HUES6 (cell line): Measurements from ENCODE around the gene OAS1.

ENCODE experiments used
- H3K27ac ChIP-seq: 2 replicates; pipeline ENCODE4 v1.7.0; 2013; ENCODE audit warnings: low read depth, mild to moderate bottlenecking, low read length, inconsistent platforms
- H3K27me3 ChIP-seq: 2 replicates; pipeline ENCODE4 v1.6.1; 2013; ENCODE audit warnings: low read length; ENCODE audit not compliant: control insufficient read depth, insufficient read depth
- H3K36me3 ChIP-seq: 2 replicates; pipeline ENCODE4 v1.6.1; 2013; ENCODE audit warnings: low read length; ENCODE audit not compliant: control insufficient read depth, insufficient read depth
- H3K4me1 ChIP-seq: 2 replicates; pipeline ENCODE4 v1.6.1; 2013; ENCODE audit warnings: low read length; ENCODE audit not compliant: control insufficient read depth, insufficient read depth
- H3K4me3 ChIP-seq: 2 replicates; pipeline ENCODE4 v1.5.1; 2013; ENCODE audit warnings: low read depth, low read length
- H3K9ac ChIP-seq: one replicate; pipeline ENCODE4 v1.6.1; 2013; ENCODE audit warnings: mild to moderate bottlenecking, low read length
- H3K9me3 ChIP-seq: 2 replicates; pipeline ENCODE4 v1.6.1; 2013; ENCODE audit warnings: low read depth, low read length; ENCODE audit not compliant: control insufficient read depth, insufficient read depth

Gene OAS1

GRCh38 chr12:112876506-112876905, 30.3 kb upstream of the OAS1 start:
- Histone ChIP-seq H3K4me1 (no peaks in the 10 kb centered on the region; the same call in 1 of the 2 replicates), H3K9ac (no peak overlapping the region), H3K36me3 (no peaks in the 10 kb centered on the region), H3K9me3 (no peaks in the 10 kb centered on the region), H3K27me3 (no peaks in the 10 kb centered on the region), H3K27ac (no peak overlapping the region), H3K4me3 (no peak overlapping the region)

GRCh38 chr12:112877006-112877405, 29.8 kb upstream of the OAS1 start:
- Histone ChIP-seq H3K27me3 (no peaks in the 10 kb centered on the region), H3K9ac (no peak overlapping the region), H3K36me3 (no peaks in the 10 kb centered on the region), H3K9me3 (no peaks in the 10 kb centered on the region), H3K4me1 (no peaks in the 10 kb centered on the region; the same call in 1 of the 2 replicates), H3K4me3 (no peak overlapping the region), H3K27ac (no peak overlapping the region)

- no peak overlapping the region for H3K9ac ChIP-seq
- H3K4me1 ChIP-seq, result no peaks in the 10 kb centered on the region; the same call in 1 of the 2 replicates
- no peak overlapping the region for H3K27ac ChIP-seq
- no peaks in the 10 kb centered on the region; the same call in 1 of the 2 replicates for H3K27me3 ChIP-seq
- no peaks in the 10 kb centered on the region for H3K36me3 ChIP-seq
- no peaks in the 10 kb centered on the region for H3K9me3 ChIP-seq
- H3K4me3 ChIP-seq, result no peak overlapping the region
These were observed 28.3 kb upstream of the OAS1 start for GRCh38 chr12:112878488-112878887.

DNA sequence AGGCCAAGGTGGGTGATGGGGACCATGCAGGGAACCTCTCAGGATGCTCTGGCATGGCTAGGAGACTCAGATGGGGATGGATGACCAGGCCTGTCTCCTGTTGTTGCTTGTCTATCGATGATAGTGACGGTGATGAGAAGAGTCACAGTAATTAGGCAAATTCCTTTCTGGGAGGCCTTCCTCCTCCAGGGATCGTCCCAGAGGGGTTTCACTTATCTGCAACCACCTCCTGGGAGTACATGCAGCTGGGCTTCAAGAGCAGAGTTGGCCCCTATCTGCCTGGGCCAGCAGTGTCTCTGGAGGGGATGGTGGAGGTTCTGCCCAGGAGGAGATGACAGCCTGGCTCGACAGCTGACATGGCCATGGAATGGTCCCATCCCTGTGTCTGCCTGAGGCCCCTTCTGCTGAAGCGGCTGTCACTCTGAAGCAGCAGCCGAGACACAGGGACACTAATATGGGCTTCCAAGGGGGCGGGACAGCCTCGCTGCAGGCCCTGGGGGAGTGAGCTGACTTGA, 27.5 kb upstream of the OAS1 start:
- no peak overlapping the region for H3K9ac ChIP-seq
- H3K36me3 ChIP-seq, result no peaks in the 10 kb centered on the region
- H3K4me1 ChIP-seq, result no peaks in the 10 kb centered on the region; the same call in 1 of the 2 replicates
- no peaks in the 10 kb centered on the region for H3K9me3 ChIP-seq
- H3K27me3 ChIP-seq, result no peaks in the 10 kb centered on the region; the same call in 1 of the 2 replicates
- no peak overlapping the region for H3K4me3 ChIP-seq
- H3K27ac ChIP-seq, result no peak overlapping the region

- H3K27ac ChIP-seq, result no peak overlapping the region
- peaks cover 14% of the 10 kb centered on the region for H3K9me3 ChIP-seq
- H3K36me3 ChIP-seq, result no peaks in the 10 kb centered on the region
- no peak overlapping the region for H3K9ac ChIP-seq
- no peaks in the 10 kb centered on the region; the same call in 1 of the 2 replicates for H3K27me3 ChIP-seq
- no peak overlapping the region for H3K4me3 ChIP-seq
- H3K4me1 ChIP-seq, result no peaks in the 10 kb centered on the region; the same call in 1 of the 2 replicates
These were observed 25.2 kb upstream of the OAS1 start for GRCh38 chr12:112881602-112882001.

DNA sequence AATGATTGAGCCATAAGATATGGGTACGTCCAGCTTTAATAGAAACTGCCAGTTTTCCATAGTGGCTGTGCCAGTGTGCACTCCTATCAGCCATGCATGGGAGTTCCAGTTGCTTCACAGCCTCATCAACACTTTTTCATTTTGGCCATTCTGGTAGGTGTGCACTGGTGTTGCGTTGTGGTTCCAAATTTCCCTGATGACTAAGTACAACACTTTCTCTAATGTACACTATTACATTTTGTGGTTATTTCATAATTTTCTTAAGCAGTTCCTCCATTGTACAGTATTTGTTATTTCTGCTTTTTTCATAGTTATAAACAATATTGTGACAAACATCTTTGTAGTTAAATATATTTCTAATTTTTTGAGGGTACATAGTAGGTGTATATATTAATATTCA, 21.5 kb upstream of the OAS1 start:
- no peaks in the 10 kb centered on the region for H3K4me1 ChIP-seq
- H3K36me3 ChIP-seq, result no peaks in the 10 kb centered on the region
- H3K9ac ChIP-seq, result no peak overlapping the region
- peaks cover 14% of the 10 kb centered on the region for H3K9me3 ChIP-seq
- H3K4me3 ChIP-seq, result no peak overlapping the region
- H3K27me3 ChIP-seq, result no peaks in the 10 kb centered on the region; the same call in 1 of the 2 replicates
- H3K27ac ChIP-seq, result no peak overlapping the region

GRCh38 chr12:112887550-112887949, 19.2 kb upstream of the OAS1 start:
- Histone ChIP-seq H3K9ac (no peak overlapping the region), H3K36me3 (no peaks in the 10 kb centered on the region), H3K27ac (no peak overlapping the region), H3K4me1 (no peaks in the 10 kb centered on the region), H3K9me3 (peaks cover 14% of the 10 kb centered on the region), H3K27me3 (no peaks in the 10 kb centered on the region; the same call in 1 of the 2 replicates), H3K4me3 (no peak overlapping the region)

DNA sequence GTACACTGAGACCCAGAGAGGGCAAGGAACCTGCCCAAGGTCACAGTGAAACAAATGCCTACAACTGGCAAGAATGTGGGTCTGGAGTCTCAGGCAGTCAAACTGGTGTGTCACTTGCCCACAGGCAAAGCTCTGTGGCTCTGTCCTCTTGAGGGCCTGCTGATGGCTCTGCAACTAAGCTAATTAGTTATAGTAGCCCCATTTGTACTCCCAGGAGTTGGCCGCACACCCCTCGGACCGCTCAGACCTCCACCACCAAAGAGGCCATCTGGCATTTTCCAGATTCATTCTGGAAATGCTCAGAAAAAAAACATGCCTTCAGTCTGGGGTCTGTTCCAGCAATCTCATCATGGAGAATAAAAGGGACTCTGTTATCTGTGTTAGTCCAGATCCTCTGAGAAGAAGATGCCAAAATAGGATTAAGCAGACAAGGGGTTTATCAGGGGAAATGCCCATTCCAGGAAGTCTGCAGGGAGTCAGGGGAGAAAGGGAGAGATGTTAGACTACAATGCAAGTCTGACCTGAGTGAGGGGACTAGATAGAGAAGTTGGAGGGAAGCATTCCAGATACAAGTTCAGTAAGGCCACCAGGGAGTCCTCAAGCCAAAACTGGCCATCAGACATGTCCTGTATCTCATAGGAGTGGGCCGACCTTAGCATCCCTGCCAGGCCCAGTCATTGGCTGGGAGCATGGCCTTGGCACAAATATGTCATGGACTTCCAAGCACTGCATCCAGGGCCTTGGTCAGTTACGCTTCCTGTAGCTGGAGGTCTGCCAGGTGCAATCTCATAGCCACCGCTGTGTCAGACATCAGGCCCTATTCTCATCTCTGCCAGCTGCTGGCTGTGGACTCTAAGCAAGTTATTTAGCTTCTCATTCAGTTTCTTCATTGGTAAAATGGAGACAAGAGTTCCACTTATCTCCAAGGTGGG, 15.4 kb upstream of the OAS1 start:
- Histone ChIP-seq H3K9me3 (peaks cover 1% of the 10 kb centered on the region), H3K9ac (no peak overlapping the region), H3K27me3 (no peaks in the 10 kb centered on the region), H3K36me3 (no peaks in the 10 kb centered on the region), H3K27ac (no peak overlapping the region), H3K4me3 (no peak overlapping the region), H3K4me1 (no peaks in the 10 kb centered on the region)

- Histone ChIP-seq H3K9ac (no peak overlapping the region), H3K4me3 (no peak overlapping the region), H3K4me1 (no peaks in the 10 kb centered on the region), H3K9me3 (no peaks in the 10 kb centered on the region), H3K27me3 (0 out of 2 replicates have a peak, but pooled peaks cover 3% of the 10 kb centered on the region), H3K36me3 (no peaks in the 10 kb centered on the region), H3K27ac (no peak overlapping the region)
These were observed 13.9 kb upstream of the OAS1 start for GRCh38 chr12:112892856-112893255.

GRCh38 chr12:112894128-112894527, 12.6 kb upstream of the OAS1 start:
- Histone ChIP-seq H3K27ac (no peak overlapping the region), H3K36me3 (no peaks in the 10 kb centered on the region), H3K4me3 (no peak overlapping the region)

GRCh38 chr12:112898380-112898779, 8.4 kb upstream of the OAS1 start:
- no peaks in the 10 kb centered on the region for H3K4me1 ChIP-seq
- H3K36me3 ChIP-seq, result no peaks in the 10 kb centered on the region
- H3K4me3 ChIP-seq, result no peak overlapping the region
- H3K27me3 ChIP-seq, result peaks cover 8% of the 10 kb centered on the region
- H3K27ac ChIP-seq, result no peak overlapping the region
- peaks cover 8% of the 10 kb centered on the region; the same call in 1 of the 2 replicates for H3K9me3 ChIP-seq
- no peak overlapping the region for H3K9ac ChIP-seq

More at GRCh38 chr12:112894128-112894527, 12.6 kb upstream of the OAS1 start:
- Histone ChIP-seq H3K27me3 (peaks cover 7% of the 10 kb centered on the region), H3K4me1 (no peaks in the 10 kb centered on the region), H3K9ac (no peak overlapping the region), H3K9me3 (no peaks in the 10 kb centered on the region)
